Femur (tissue), 1 donor: ENCODE results near the gene AVL9.
"Not testable (repeated sequence)": the region's sequence is repeated elsewhere in the genome, so short reads cannot be mapped to it uniquely, and the experiment has no call there.

Source experiments
- DNase-seq: peaks from one replicate; pipeline ENCODE4 v3.0.0-alpha.2; 2017

Gene AVL9

GRCh38 chr7:32592701-32593100 lies 97.4 kb downstream of the AVL9 start:
- DNase-seq = no peak

GRCh38 chr7:32594965-32595490 lies 99.7 kb downstream of the AVL9 start:
- DNase-seq = no peak

- DNase-seq = not testable (repeated sequence)
Observed at GRCh38 chr7:32601196-32601595, 105.9 kb downstream of the AVL9 start.

- DNase-seq = no peak
Observed at GRCh38 chr7:32602470-32602869, 107.2 kb downstream of the AVL9 start.

- DNase-seq = not testable (repeated sequence)
Observed at GRCh38 chr7:32603492-32603891, 108.2 kb downstream of the AVL9 start.

GRCh38 chr7:32604047-32604446 lies 108.8 kb downstream of the AVL9 start:
- not testable (repeated sequence) for DNase-seq

GRCh38 chr7:32605032-32605431 lies 109.7 kb downstream of the AVL9 start:
- DNase-seq = no peak

GRCh38 chr7:32609463-32609862 lies 114.2 kb downstream of the AVL9 start:
- no peak for DNase-seq

GRCh38 chr7:32611201-32612099 lies 116.2 kb downstream of the AVL9 start:
- DNase-seq = no peak

- peak; percentile 35 for DNase-seq
Observed at GRCh38 chr7:32616625-32617024, 121.3 kb downstream of the AVL9 start.

GRCh38 chr7:32618470-32618869 lies 123.2 kb downstream of the AVL9 start:
- DNase-seq = no peak

- DNase-seq = no peak
Observed at GRCh38 chr7:32618987-32619386, 123.7 kb downstream of the AVL9 start.

- DNase-seq = not testable (repeated sequence)
Observed at GRCh38 chr7:32619416-32619815, 124.1 kb downstream of the AVL9 start.

GRCh38 chr7:32631021-32631420 lies 135.7 kb downstream of the AVL9 start:
- DNase-seq = no peak

- DNase-seq = not testable (repeated sequence)
Observed at GRCh38 chr7:32631590-32632497, 136.6 kb downstream of the AVL9 start.

GRCh38 chr7:32633446-32633845 lies 138.2 kb downstream of the AVL9 start:
- DNase-seq = not testable (repeated sequence)

- DNase-seq = not testable (repeated sequence)
Observed at GRCh38 chr7:32634798-32635393, 139.6 kb downstream of the AVL9 start.

GRCh38 chr7:32636725-32637462 lies 141.6 kb downstream of the AVL9 start:
- not testable (repeated sequence) for DNase-seq

- not testable (repeated sequence) for DNase-seq
Observed at GRCh38 chr7:32637611-32638010, 142.3 kb downstream of the AVL9 start.
